ENCODE results near the gene MRC1. TPM values are rescaled to one million over a fixed set of nuclear protein-coding genes. Genes with fewer than 3 reads are reported as not detected.

The MRC1 gene
- polyA plus RNA-seq, 2 of the 4 experiments (the other 2 are of a cell fraction) = not detected

DNA sequence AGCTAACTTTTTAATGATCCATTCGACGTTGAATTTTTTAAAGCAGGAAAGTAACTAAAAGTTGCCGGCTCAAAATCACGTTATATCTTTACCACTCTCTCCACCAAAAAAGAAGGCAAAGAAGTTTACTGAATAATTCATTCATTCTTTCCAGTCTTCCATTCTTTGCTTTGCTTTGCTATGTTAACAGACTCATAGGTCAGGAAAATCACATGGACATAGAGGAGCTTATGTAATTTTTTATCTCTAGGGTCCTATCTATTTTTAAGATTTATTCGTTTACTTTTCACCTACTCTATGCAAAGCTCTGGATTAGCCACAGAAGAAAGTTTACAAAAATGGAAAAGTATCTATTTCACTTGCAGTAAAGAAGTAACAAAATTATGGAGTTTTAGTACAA, 52.6 kb downstream of the MRC1 start:
- no peaks in the 10 kb centered on the region for H3K4me1 ChIP-seq
- CTCF ChIA-PET = no interaction called here
- 73% methylated on average over 5 of the region's 5 CpGs for WGBS (ENCODE audit: missing lambda C conversion rate)
- TF ChIP-seq CEBPB (IDR thresholded peaks at IDR 0.05) (no peak), GATA3 (IDR thresholded peaks at IDR 0.05; ENCODE audit: borderline replicate concordance) (no peak), PHF8 (IDR thresholded peaks at IDR 0.05; ENCODE audit: borderline replicate concordance, low read depth) (no peak), RAD21 (conservative IDR thresholded peaks at IDR 0.05 in 1 of 2, IDR thresholded peaks at IDR 0.05 in 1 of 2) (no peak), CHD2 (IDR thresholded peaks at IDR 0.05; ENCODE audit: low read length, partially characterized antibody) (no peak), NR3C1 (IDR thresholded peaks at IDR 0.05) (no peak), RCOR1 (IDR thresholded peaks at IDR 0.05; ENCODE audit: low read depth, low read length) (no peak), RFX5 (IDR thresholded peaks at IDR 0.05) (no peak), JUN (IDR thresholded peaks at IDR 0.05) (no peak), POLR2A (IDR thresholded peaks at IDR 0.05; ENCODE audit: low read length) (no peak), JUNB (IDR thresholded peaks at IDR 0.05) (no peak)
- TF ChIP-seq, protein P1, sequence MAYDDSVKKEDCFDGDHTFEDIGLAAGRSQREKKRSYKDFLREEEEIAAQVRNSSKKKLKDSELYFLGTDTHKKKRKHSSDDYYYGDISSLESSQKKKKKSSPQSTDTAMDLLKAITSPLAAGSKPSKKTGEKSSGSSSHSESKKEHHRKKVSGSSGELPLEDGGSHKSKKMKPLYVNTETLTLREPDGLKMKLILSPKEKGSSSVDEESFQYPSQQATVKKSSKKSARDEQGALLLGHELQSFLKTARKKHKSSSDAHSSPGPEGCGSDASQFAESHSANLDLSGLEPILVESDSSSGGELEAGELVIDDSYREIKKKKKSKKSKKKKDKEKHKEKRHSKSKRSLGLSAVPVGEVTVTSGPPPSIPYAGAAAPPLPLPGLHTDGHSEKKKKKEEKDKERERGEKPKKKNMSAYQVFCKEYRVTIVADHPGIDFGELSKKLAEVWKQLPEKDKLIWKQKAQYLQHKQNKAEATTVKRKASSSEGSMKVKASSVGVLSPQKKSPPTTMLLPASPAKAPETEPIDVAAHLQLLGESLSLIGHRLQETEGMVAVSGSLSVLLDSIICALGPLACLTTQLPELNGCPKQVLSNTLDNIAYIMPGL (CRISPR knock-in tag; IDR thresholded peaks at IDR 0.05; ENCODE audit: borderline replicate concordance) = no peak
- TF ChIP-seq, protein P2, sequence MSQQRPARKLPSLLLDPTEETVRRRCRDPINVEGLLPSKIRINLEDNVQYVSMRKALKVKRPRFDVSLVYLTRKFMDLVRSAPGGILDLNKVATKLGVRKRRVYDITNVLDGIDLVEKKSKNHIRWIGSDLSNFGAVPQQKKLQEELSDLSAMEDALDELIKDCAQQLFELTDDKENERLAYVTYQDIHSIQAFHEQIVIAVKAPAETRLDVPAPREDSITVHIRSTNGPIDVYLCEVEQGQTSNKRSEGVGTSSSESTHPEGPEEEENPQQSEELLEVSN (IDR thresholded peaks at IDR 0.05; ENCODE audit: borderline replicate concordance, low read depth) = no peak
- TF ChIP-seq, protein P3, sequence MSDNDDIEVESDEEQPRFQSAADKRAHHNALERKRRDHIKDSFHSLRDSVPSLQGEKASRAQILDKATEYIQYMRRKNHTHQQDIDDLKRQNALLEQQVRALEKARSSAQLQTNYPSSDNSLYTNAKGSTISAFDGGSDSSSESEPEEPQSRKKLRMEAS (IDR thresholded peaks at IDR 0.05) = no peak
- TF ChIP-seq, protein P4, sequence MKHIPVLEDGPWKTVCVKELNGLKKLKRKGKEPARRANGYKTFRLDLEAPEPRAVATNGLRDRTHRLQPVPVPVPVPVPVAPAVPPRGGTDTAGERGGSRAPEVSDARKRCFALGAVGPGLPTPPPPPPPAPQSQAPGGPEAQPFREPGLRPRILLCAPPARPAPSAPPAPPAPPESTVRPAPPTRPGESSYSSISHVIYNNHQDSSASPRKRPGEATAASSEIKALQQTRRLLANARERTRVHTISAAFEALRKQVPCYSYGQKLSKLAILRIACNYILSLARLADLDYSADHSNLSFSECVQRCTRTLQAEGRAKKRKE (CRISPR knock-in tag; IDR thresholded peaks at IDR 0.05; ENCODE audit: low read depth) = no peak
- ATAC-seq (no peak), DNase-seq (ENCODE audit: low read depth in 1 of 2, low spot score in 1 of 2) (no peak), FAIRE-seq (no peak)
- H3K4me3 ChIP-seq = no peak overlapping the region
- POLR2A ChIA-PET = no interaction called here
- H3K9me3 ChIP-seq = no peaks in the 10 kb centered on the region
- no peak overlapping the region for H3K27ac ChIP-seq
- H3K4me2 ChIP-seq = no peak overlapping the region

DNA sequence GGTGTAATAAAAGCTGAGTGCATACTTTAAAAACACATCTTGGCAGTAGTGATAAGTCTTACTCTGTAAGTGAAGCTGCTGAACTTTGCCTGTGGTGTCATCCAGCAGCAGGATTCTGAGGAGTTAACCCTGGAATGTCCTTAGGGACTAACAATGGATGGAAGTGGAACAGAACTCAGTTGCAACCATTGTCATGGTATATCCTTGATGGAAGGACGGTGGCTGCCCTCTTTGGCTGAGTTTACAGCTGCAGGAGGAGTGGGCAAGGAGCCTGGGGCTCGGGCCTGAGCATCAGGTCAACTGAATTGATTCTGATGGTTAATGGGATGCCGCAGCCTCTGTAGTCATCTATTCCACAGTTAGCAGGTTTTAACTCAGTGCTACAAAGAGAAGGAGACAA, 56.2 kb downstream of the MRC1 start:
- DNase-seq (ENCODE audit: low read depth in 1 of 2, low spot score in 1 of 2) (no peak), ATAC-seq (no peak), FAIRE-seq (no peak)
- no peaks in the 10 kb centered on the region for H3K4me1 ChIP-seq
- ChIA-PET CTCF (no interaction called here), POLR2A (no interaction called here)
- TF ChIP-seq RFX5 (IDR thresholded peaks at IDR 0.05) = no peak
- 38% methylated on average over 3 of the region's 3 CpGs for WGBS (ENCODE audit: missing lambda C conversion rate)
- H3K27ac ChIP-seq = no peak overlapping the region
- H3K9me3 ChIP-seq = no peaks in the 10 kb centered on the region
- no peak overlapping the region for H3K4me2 ChIP-seq
- no peak overlapping the region for H3K4me3 ChIP-seq

DNA sequence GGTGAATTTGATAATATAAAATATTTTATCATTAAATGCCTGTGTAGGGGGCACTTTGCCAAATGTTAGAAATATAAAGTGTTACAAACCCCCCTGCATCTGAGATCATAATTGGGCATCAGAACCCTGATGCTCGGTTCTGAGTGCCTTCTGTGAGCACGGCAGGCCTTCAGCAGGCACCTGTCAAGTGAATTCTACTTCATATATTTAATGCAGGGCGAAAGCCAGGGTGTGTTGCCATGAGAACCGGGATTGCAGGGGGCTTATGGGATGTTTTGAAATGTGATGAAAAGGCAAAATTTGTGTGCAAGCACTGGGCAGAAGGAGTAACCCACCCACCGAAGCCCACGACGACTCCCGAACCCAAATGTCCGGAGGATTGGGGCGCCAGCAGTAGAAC, 57.2 kb downstream of the MRC1 start:
- Histone ChIP-seq H3K4me3 (no peak overlapping the region), H3K4me1 (no peaks in the 10 kb centered on the region), H3K9me3 (no peaks in the 10 kb centered on the region), H3K27ac (no peak overlapping the region), H3K4me2 (no peak overlapping the region)
- TF ChIP-seq, protein P5, sequence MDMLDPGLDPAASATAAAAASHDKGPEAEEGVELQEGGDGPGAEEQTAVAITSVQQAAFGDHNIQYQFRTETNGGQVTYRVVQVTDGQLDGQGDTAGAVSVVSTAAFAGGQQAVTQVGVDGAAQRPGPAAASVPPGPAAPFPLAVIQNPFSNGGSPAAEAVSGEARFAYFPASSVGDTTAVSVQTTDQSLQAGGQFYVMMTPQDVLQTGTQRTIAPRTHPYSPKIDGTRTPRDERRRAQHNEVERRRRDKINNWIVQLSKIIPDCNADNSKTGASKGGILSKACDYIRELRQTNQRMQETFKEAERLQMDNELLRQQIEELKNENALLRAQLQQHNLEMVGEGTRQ (IDR thresholded peaks at IDR 0.05) = no peak
- TF ChIP-seq, protein P6, sequence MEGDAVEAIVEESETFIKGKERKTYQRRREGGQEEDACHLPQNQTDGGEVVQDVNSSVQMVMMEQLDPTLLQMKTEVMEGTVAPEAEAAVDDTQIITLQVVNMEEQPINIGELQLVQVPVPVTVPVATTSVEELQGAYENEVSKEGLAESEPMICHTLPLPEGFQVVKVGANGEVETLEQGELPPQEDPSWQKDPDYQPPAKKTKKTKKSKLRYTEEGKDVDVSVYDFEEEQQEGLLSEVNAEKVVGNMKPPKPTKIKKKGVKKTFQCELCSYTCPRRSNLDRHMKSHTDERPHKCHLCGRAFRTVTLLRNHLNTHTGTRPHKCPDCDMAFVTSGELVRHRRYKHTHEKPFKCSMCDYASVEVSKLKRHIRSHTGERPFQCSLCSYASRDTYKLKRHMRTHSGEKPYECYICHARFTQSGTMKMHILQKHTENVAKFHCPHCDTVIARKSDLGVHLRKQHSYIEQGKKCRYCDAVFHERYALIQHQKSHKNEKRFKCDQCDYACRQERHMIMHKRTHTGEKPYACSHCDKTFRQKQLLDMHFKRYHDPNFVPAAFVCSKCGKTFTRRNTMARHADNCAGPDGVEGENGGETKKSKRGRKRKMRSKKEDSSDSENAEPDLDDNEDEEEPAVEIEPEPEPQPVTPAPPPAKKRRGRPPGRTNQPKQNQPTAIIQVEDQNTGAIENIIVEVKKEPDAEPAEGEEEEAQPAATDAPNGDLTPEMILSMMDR (IDR thresholded peaks at IDR 0.05) = no peak
- no peak for TF ChIP-seq SMC3 (IDR thresholded peaks at IDR 0.05)
- TF ChIP-seq, protein P7, sequence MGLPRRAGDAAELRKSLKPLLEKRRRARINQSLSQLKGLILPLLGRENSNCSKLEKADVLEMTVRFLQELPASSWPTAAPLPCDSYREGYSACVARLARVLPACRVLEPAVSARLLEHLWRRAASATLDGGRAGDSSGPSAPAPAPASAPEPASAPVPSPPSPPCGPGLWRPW (IDR thresholded peaks at IDR 0.05) = no peak
- TF ChIP-seq SREBF2 (IDR thresholded peaks at IDR 0.05) = no peak
- TF ChIP-seq CBX8 (IDR thresholded peaks at IDR 0.05) = no peak
- TF ChIP-seq ZSCAN20 (CRISPR knock-in tag; IDR thresholded peaks at IDR 0.05) = no peak
- TF ChIP-seq, protein P3 (IDR thresholded peaks at IDR 0.05) = no peak
- TF ChIP-seq, protein P8, sequence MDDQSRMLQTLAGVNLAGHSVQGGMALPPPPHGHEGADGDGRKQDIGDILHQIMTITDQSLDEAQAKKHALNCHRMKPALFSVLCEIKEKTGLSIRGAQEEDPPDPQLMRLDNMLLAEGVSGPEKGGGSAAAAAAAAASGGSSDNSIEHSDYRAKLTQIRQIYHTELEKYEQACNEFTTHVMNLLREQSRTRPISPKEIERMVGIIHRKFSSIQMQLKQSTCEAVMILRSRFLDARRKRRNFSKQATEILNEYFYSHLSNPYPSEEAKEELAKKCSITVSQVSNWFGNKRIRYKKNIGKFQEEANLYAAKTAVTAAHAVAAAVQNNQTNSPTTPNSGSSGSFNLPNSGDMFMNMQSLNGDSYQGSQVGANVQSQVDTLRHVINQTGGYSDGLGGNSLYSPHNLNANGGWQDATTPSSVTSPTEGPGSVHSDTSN (IDR thresholded peaks at IDR 0.05) = no peak
- no peak for TF ChIP-seq HOXB5 (CRISPR knock-in tag; IDR thresholded peaks at IDR 0.05)
- no peak for TF ChIP-seq GATA3 (IDR thresholded peaks at IDR 0.05; ENCODE audit: borderline replicate concordance)
- TF ChIP-seq MAFK (IDR thresholded peaks at IDR 0.05; ENCODE audit: partially characterized antibody) = no peak
- no peak for TF ChIP-seq BHLHE40 (IDR thresholded peaks at IDR 0.05; ENCODE audit: low read depth, low read length)
- TF ChIP-seq, protein P9, sequence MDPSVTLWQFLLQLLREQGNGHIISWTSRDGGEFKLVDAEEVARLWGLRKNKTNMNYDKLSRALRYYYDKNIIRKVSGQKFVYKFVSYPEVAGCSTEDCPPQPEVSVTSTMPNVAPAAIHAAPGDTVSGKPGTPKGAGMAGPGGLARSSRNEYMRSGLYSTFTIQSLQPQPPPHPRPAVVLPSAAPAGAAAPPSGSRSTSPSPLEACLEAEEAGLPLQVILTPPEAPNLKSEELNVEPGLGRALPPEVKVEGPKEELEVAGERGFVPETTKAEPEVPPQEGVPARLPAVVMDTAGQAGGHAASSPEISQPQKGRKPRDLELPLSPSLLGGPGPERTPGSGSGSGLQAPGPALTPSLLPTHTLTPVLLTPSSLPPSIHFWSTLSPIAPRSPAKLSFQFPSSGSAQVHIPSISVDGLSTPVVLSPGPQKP (IDR thresholded peaks at IDR 0.05; ENCODE audit: low read depth, low read length) = no peak
- ChIA-PET POLR2A (no interaction called here), CTCF (no interaction called here)
- DNase-seq (ENCODE audit: low read depth in 1 of 2, low spot score in 1 of 2) = no peak
- no peak for ATAC-seq
- WGBS (ENCODE audit: missing lambda C conversion rate) = 48% methylated on average over 10 of the region's 10 CpGs
- FAIRE-seq = no peak
